K562 (cell line): ENCODE data around the gene KIAA0930.

ENCODE experiments used
- ZKSCAN8 ChIP-seq: fragments of 200-800 bp; sonication (Bioruptor generic); IDR thresholded peaks from 2 replicates; pipeline ENCODE4 v1.6.1; 2016; ENCODE audit warnings: missing genetic modification characterization, missing compliant biosample characterization
- TF ChIP-seq, protein P1 (sequence below): sonication (generic); formaldehyde crosslinking; IDR thresholded peaks from 2 replicates; pipeline ENCODE4 v1.8.1; 2023; ENCODE audit warnings: mild to moderate bottlenecking, missing genetic modification reagents
- TF ChIP-seq, protein P2 (sequence below): fragments of 150-350 bp; IDR thresholded peaks from 2 replicates; pipeline ENCODE4 v1.6.1; 2014; ENCODE audit warnings: low read depth, mild to moderate bottlenecking, low read length, borderline replicate concordance

DNA sequence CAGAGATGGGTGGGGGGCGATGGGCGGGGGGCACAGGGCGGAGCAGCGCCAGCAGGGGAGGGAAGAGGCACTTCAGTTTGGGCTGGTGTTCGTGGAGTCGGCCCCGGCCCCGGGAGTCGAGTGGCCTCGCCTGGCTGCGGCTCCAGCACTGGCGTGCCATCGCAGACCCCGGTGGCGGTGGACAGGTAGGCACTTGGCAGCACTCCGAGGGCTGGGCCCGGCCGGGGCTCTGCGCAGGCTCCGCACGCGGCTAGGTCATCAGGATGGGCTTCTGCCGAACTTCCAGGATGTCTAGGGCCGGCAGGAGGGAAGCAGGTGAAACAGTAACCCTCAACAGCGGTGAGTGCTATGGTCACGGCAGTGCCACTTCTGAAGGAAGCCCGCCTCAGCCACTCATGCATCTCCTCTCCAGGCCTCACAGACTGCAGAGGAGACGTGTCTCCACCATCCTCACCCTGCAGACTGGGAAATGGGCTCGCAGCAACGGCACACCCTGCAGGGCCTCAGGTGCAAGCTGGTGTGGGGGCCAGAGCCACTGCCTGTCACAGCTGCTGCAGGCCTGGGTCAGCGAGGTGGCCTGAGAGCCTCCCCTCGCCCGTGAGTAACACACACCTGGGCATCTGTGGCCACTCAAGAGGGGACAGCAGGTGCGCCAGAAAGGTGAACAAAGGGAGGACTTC, 43.6 kb downstream of the KIAA0930 start:
- TF ChIP-seq, protein P1, sequence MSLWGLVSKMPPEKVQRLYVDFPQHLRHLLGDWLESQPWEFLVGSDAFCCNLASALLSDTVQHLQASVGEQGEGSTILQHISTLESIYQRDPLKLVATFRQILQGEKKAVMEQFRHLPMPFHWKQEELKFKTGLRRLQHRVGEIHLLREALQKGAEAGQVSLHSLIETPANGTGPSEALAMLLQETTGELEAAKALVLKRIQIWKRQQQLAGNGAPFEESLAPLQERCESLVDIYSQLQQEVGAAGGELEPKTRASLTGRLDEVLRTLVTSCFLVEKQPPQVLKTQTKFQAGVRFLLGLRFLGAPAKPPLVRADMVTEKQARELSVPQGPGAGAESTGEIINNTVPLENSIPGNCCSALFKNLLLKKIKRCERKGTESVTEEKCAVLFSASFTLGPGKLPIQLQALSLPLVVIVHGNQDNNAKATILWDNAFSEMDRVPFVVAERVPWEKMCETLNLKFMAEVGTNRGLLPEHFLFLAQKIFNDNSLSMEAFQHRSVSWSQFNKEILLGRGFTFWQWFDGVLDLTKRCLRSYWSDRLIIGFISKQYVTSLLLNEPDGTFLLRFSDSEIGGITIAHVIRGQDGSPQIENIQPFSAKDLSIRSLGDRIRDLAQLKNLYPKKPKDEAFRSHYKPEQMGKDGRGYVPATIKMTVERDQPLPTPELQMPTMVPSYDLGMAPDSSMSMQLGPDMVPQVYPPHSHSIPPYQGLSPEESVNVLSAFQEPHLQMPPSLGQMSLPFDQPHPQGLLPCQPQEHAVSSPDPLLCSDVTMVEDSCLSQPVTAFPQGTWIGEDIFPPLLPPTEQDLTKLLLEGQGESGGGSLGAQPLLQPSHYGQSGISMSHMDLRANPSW: no peak
- TF ChIP-seq ZKSCAN8 (CRISPR knock-in tag): no peak
- TF ChIP-seq, protein P2, sequence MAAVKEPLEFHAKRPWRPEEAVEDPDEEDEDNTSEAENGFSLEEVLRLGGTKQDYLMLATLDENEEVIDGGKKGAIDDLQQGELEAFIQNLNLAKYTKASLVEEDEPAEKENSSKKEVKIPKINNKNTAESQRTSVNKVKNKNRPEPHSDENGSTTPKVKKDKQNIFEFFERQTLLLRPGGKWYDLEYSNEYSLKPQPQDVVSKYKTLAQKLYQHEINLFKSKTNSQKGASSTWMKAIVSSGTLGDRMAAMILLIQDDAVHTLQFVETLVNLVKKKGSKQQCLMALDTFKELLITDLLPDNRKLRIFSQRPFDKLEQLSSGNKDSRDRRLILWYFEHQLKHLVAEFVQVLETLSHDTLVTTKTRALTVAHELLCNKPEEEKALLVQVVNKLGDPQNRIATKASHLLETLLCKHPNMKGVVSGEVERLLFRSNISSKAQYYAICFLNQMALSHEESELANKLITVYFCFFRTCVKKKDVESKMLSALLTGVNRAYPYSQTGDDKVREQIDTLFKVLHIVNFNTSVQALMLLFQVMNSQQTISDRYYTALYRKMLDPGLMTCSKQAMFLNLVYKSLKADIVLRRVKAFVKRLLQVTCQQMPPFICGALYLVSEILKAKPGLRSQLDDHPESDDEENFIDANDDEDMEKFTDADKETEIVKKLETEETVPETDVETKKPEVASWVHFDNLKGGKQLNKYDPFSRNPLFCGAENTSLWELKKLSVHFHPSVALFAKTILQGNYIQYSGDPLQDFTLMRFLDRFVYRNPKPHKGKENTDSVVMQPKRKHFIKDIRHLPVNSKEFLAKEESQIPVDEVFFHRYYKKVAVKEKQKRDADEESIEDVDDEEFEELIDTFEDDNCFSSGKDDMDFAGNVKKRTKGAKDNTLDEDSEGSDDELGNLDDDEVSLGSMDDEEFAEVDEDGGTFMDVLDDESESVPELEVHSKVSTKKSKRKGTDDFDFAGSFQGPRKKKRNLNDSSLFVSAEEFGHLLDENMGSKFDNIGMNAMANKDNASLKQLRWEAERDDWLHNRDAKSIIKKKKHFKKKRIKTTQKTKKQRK: no peak
